ENCODE measurements around the gene TXNL4A. TPM values are rescaled to one million over a fixed set of nuclear protein-coding genes. Genes with fewer than 3 reads are reported as not detected.
A peak's percentile ranks its signal among the peaks of the same experiment; 100 is the strongest.
"Not testable (repeated sequence)": the region's sequence is repeated elsewhere in the genome, so short reads cannot be mapped to it uniquely, and the experiment has no call there.

TXNL4A gene
- total and polyA plus RNA-seq, 2 donors (not counting 1 experiment from before 2014, with no cell fraction given) = 39.5 to 101 TPM

GRCh38 chr18:80012714-80013113 is 24.4 kb upstream of the TXNL4A start:
- Histone ChIP-seq H3K9me3 (ENCODE audit: control insufficient read depth, insufficient read depth, low read depth, low read length) (no peaks in the 10 kb centered on the region), H3K27me3 (ENCODE audit: control insufficient read depth, insufficient read depth, low read length) (no peaks in the 10 kb centered on the region), H3K79me2 (ENCODE audit: control insufficient read depth, insufficient read depth, low read length) (no peaks in the 10 kb centered on the region), H3K36me3 (ENCODE audit: control insufficient read depth, insufficient read depth, low read length) (no peaks in the 10 kb centered on the region), H3K4me1 (ENCODE audit: control insufficient read depth, extremely low read depth, insufficient read depth, low read length) (peaks cover 8% of the 10 kb centered on the region), H3K9ac (ENCODE audit: insufficient read depth, low read length) (no peak overlapping the region), H3K27ac (ENCODE audit: insufficient read depth, low read length) (no peak overlapping the region), H4K20me1 (ENCODE audit: control insufficient read depth, extremely low read depth, insufficient read depth, low read length) (no peaks in the 10 kb centered on the region), H3K4me2 (ENCODE audit: extremely low read depth, insufficient read depth, low read length) (no peak overlapping the region), H3K4me3 (replicated peaks in 1 of 4; ENCODE audit: control extremely low read depth in 1 of 4, insufficient read depth in 1 of 4, low read depth in 3 of 4, low read length in 4 of 4) (no peak overlapping the region), H2AFZ (ENCODE audit: low read length) (no peak overlapping the region)
- DNase-seq (ENCODE audit: low read depth in 2 of 2) = no peak
- TF ChIP-seq EZH2 (IDR thresholded peaks at IDR 0.05; ENCODE audit: low read length, missing control alignments) = no peak

GRCh38 chr18:80011496-80012137 is 23.3 kb upstream of the TXNL4A start:
- H2AFZ ChIP-seq (ENCODE audit: low read length); DNase-seq (ENCODE audit: low read depth in 2 of 2); H4K20me1 ChIP-seq (ENCODE audit: control insufficient read depth, extremely low read depth, insufficient read depth, low read length); H3K36me3 ChIP-seq (ENCODE audit: control insufficient read depth, insufficient read depth, low read length); H3K79me2 ChIP-seq (ENCODE audit: control insufficient read depth, insufficient read depth, low read length); H3K9me3 ChIP-seq (ENCODE audit: control insufficient read depth, insufficient read depth, low read depth, low read length); H3K27ac ChIP-seq (ENCODE audit: insufficient read depth, low read length); H3K9ac ChIP-seq (ENCODE audit: insufficient read depth, low read length); H3K4me3 ChIP-seq (replicated peaks in 1 of 4; ENCODE audit: control extremely low read depth in 1 of 4, insufficient read depth in 1 of 4, low read depth in 3 of 4, low read length in 4 of 4); H3K27me3 ChIP-seq (ENCODE audit: control insufficient read depth, insufficient read depth, low read length); H3K4me1 ChIP-seq (ENCODE audit: control insufficient read depth, extremely low read depth, insufficient read depth, low read length); H3K4me2 ChIP-seq (ENCODE audit: extremely low read depth, insufficient read depth, low read length): not testable (repeated sequence)

- Histone ChIP-seq H3K9me3 (ENCODE audit: control insufficient read depth, insufficient read depth, low read depth, low read length) (no peaks in the 10 kb centered on the region), H3K27ac (ENCODE audit: insufficient read depth, low read length) (peak overlapping the region; percentile 60), H3K79me2 (ENCODE audit: control insufficient read depth, insufficient read depth, low read length) (no peaks in the 10 kb centered on the region), H3K27me3 (ENCODE audit: control insufficient read depth, insufficient read depth, low read length) (no peaks in the 10 kb centered on the region), H3K4me3 (replicated peaks in 1 of 4; ENCODE audit: control extremely low read depth in 1 of 4, insufficient read depth in 1 of 4, low read depth in 3 of 4, low read length in 4 of 4) (no peak overlapping the region), H3K36me3 (ENCODE audit: control insufficient read depth, insufficient read depth, low read length) (no peaks in the 10 kb centered on the region), H3K4me2 (ENCODE audit: extremely low read depth, insufficient read depth, low read length) (peak overlapping the region; percentile 72), H3K9ac (ENCODE audit: insufficient read depth, low read length) (no peak overlapping the region), H2AFZ (ENCODE audit: low read length) (no peak overlapping the region), H4K20me1 (ENCODE audit: control insufficient read depth, extremely low read depth, insufficient read depth, low read length) (no peaks in the 10 kb centered on the region), H3K4me1 (ENCODE audit: control insufficient read depth, extremely low read depth, insufficient read depth, low read length) (peaks cover 8% of the 10 kb centered on the region)
- no peak for TF ChIP-seq EZH2 (IDR thresholded peaks at IDR 0.05; ENCODE audit: low read length, missing control alignments)
- no peak for DNase-seq (ENCODE audit: low read depth in 2 of 2)
These were observed 22.2 kb upstream of the TXNL4A start for GRCh38 chr18:80010551-80010906.

GRCh38 chr18:80009661-80010550 is 21.5 kb upstream of the TXNL4A start:
- Histone ChIP-seq H3K4me3 (replicated peaks in 1 of 4; ENCODE audit: control extremely low read depth in 1 of 4, insufficient read depth in 1 of 4, low read depth in 3 of 4, low read length in 4 of 4) (no peak overlapping the region), H4K20me1 (ENCODE audit: control insufficient read depth, extremely low read depth, insufficient read depth, low read length) (no peaks in the 10 kb centered on the region), H3K36me3 (ENCODE audit: control insufficient read depth, insufficient read depth, low read length) (no peaks in the 10 kb centered on the region), H2AFZ (ENCODE audit: low read length) (no peak overlapping the region), H3K9ac (ENCODE audit: insufficient read depth, low read length) (no peak overlapping the region), H3K9me3 (ENCODE audit: control insufficient read depth, insufficient read depth, low read depth, low read length) (no peaks in the 10 kb centered on the region), H3K4me2 (ENCODE audit: extremely low read depth, insufficient read depth, low read length) (peak overlapping the region; percentile 72), H3K27ac (ENCODE audit: insufficient read depth, low read length) (peak overlapping the region; percentile 60), H3K27me3 (ENCODE audit: control insufficient read depth, insufficient read depth, low read length) (no peaks in the 10 kb centered on the region), H3K79me2 (ENCODE audit: control insufficient read depth, insufficient read depth, low read length) (no peaks in the 10 kb centered on the region), H3K4me1 (ENCODE audit: control insufficient read depth, extremely low read depth, insufficient read depth, low read length) (peaks cover 8% of the 10 kb centered on the region)
- DNase-seq (ENCODE audit: low read depth in 2 of 2) = peak; percentile 97 to 99
- TF ChIP-seq EZH2 (IDR thresholded peaks at IDR 0.05; ENCODE audit: low read length, missing control alignments) (no peak), CTCF (conservative IDR thresholded peaks at IDR 0.05 in 1 of 2, IDR thresholded peaks at IDR 0.05 in 1 of 2; ENCODE audit: low read depth in 1 of 2, low read length in 2 of 2) (no peak)

All from fibroblast of lung (primary cell).